Measurements from ENCODE around the gene FBXW11.
"Not testable (repeated sequence)": the region's sequence is repeated elsewhere in the genome, so short reads cannot be mapped to it uniquely, and the experiment has no call there.

Gene FBXW11

DNA sequence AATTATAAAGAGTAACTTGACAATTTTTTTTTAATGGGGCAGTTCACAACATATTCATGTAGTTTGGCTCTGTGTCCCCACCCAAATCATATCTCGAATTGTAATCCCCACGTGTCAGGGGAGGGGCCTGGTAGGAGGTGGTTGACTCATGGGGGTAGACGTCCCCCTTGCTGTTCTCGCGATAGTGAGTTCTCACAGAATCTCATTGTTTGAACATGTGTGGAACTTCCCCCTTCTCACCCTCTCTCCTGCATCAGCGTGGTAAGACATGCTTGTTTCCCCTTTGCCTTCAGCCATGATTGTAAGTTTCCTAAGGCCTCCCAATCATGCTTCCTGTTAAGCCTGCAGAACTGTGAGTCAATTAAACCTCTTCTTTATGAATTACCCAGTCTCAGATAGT is 40.7 kb downstream of the FBXW11 start:
- DNase-seq = no peak
- intact Hi-C loops (cut with DNase I) = no loop called here

DNA sequence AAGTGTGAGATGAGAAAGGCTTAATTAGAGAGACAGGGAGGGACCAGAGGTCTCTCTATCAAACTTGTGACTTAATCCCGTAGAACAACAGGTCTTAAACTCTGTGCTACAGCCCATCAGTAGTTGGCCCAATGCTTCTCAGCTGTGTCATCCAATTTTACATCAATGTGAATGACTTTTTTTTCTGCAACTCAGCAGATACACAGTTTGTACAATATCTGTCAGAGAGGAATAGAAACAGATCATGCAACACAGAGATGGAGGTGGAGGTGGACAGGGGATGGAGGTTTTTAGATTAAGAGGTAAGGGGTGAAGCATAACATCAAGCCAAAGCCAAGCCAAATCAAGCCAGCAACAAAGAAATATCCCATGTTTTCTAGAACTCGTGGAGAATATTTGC is 43.0 kb downstream of the FBXW11 start:
- no peak for DNase-seq
- intact Hi-C loops (cut with DNase I) = no loop called here

DNA sequence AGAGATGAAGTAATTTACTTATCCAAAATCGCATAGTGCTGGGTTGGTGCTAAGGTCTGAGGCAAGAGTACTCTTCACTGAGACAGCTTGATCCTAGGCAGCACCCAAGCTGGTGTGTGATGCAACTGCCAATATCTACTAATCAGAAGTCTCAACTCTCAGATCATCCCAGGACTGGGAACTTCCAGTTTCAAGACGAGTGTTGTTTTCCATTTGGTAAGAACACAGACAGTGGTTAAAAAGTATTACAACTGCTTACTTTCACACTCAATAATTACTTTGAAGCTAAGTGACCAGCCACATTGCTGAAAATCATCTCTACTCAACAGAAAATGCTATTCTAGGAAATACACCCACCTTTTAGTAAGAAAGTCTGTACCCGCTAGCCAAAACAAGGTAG is 45.3 kb downstream of the FBXW11 start:
- intact Hi-C loops (cut with DNase I) = no loop called here
- DNase-seq = peak in 1 of 42 donors; percentile 21

DNA sequence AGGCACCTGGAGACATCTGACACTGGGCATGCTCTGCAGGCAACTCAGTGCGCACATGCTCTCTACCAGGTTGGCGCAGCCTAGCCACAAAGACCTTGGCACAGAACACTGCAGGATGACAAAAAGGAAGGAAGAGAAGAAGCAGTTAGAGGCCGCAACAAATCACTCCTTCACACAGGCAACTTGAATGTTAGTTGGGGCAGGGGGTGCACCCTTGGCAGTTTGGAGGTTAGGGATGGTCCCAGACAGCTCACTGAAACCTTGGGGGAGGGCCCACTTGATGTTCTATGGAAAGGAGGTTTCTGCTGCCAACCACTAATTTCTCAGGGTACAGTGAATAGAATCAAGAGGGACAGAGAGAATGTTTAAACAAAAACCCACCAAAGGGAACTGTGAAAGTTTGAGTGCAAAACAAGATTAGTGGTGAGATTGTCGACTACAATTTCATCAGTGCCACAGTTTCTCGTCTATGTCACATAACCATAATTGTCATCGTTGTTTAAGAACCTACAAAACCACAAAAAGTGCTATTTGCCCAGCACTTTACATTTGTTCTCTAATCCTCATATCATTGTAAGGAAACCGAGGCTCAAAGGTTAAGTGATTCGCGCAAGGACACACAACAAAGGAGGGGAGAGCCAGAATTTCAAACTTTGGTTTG is 48.7 kb downstream of the FBXW11 start:
- intact Hi-C loops (cut with DNase I) = no loop called here
- no peak for DNase-seq

DNA sequence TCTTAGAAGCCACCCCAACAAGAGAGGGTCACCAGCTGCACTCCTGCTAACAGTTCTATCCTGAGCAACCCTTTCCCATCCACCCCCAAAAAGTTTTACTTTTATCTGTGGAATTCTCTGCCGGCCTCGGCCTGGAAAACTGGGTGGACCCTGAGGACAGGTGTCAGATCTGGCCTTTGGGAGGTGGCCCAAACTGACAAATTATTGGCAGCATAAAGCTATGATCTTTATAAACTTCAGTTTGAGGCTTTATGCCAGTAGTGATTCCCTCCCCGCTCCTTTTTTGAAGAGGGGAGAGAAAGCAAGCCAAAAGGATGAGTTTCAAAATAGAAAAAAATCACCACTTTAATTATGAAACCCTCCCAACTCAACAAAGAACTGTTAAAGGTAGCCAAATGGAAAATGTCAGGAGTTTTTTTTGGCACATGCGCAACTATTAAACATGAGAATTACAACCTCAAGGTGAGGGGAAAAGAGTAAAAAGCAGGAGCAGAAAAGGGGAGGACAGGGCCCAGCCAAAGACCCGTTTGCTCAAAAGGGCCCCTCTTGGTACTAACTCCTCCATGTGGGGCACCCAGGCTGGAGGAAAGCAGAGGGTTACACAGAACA is 49.4 kb downstream of the FBXW11 start:
- DNase-seq = no peak
- intact Hi-C loops (cut with DNase I) = no loop called here

DNA sequence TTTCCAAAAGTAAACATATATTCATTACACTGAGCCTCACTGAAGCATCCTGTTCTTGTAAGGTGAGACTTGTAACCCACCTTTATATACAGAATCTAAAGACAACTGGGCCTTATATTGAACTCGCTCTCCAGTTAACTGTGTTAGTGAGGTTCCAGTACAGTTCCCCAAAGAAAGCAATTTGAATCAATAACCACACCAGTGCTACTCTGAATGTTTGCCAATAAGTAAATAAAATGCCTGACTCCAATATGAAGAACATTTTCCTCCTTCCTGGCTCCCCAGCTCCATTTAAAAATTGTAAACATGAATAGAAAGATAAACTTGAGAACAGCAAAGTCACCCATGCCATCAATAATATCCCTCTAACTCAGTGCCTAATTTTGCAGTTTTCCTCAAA is 50.1 kb downstream of the FBXW11 start:
- intact Hi-C loops (cut with DNase I) = no loop called here
- no peak for DNase-seq

DNA sequence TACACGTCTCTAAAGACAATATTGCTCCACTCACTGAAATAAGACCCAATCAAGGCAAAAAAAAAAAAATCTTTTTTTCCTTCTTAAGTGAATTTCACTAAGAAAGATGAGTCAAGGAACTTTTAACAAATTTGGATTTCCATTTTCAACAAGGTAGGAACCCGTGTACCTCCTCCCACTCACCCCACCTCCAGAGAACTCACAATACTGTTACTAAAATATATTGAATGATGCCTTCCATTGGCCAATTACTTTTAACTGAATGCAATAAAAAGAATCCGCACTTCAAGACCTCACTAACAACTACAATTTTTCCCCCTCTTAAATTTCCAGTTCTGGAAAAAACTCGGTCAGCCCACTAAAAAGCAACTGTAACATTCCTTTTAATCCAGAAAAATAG is 50.7 kb downstream of the FBXW11 start:
- intact Hi-C loops (cut with DNase I) = no loop called here
- DNase-seq = peak in 25 of 42 donors; percentile 11 to 75 (median 39)

DNA sequence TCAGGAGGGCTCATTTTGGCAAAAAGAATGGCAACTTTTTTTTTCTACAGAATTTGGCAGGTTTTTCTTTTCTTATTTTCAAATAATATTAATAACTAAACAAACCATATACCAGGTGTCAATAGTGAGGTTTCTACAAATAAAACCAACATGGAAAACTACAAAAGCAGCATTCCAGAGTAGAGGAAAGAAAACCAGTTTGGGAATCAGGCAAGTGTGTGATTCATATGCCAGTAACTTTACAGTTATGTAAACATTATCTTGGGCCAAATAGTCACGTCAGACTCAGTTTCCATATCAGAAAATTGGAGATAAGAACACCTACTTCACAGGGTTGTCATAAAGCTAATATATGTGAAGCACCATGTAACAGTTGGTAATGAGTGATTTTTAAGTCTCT is 51.7 kb downstream of the FBXW11 start:
- intact Hi-C loops (cut with DNase I) = no loop called here
- no peak for DNase-seq

DNA sequence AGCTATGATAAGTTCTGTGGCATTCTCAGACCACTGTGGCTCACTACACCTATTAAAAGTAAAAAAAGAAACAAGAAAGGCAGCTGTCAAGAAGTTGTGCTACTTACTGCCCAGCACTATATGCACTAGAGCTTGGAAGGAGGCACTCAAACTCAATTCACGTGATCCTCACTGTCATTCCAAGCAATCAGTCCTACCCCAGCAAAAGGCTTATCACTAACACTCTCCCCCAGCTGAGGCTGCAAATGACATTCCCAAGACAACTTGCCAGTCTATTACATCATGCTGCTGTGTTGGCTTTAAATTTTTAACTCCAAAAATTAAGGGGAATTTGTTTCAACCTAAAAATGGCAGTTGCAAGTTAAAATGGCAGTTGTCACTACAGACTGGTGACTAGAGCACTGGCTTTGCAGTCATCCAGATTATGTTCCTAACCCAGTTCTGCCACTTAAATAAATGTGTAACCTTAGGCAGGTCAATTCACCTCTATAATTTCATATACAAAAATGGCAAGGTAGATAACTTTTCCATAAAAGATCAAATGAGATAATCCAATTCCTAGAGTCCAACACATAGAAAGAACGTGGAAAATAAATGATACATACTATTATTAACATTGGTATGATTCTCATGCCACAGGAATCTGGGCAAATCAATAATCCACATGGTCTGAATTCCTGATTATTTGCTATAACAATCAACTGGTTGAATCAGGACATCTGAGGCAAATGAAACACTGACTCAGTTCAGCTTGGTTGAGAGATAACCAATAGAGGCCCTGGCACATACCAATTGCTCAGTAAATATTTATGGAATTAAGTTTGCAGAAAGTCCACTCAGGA is 52.4 kb downstream of the FBXW11 start:
- no peak for DNase-seq
- intact Hi-C loops (cut with DNase I) = no loop called here

DNA sequence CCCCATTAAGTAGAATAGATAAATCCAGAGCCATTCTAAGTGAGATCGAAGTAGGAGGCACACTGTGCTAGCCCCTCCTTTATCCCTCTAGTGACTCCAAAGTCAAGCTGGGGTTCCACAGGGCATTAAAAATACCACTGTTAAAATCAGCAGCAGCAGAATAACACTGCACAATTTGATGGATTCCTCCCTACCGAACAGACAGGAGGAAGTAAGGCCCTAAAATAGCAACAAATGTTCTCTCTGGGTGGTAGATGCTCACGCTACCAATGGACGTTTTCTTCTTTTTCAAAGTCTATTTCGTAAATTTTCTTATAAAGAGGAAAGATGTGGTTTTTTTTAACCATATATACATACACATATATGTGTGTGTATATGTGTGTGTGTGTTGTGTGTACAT is 54.4 kb downstream of the FBXW11 start:
- intact Hi-C loops (cut with DNase I) = no loop called here
- no peak for DNase-seq

DNA sequence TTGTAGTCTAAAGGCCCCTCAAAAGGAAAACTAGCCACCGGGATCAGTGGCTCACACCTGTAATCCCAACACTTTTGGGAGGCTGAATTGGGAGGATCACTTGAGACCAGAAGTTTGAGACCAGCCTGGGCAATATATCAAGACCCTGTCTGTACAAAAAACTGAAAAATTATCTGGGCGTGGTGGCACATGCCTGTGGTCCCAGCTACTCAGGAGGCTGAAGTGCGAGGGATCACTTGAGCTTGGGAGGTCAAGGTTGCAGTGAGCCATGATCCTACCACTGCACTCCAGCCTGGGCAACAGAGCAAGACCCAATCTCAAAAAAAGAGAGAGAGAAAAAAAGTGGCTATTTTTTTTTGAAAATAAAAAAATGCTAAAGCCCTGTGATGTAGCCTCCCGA is 55.2 kb downstream of the FBXW11 start:
- DNase-seq = no peak
- intact Hi-C loops (cut with DNase I) = no loop called here

DNA sequence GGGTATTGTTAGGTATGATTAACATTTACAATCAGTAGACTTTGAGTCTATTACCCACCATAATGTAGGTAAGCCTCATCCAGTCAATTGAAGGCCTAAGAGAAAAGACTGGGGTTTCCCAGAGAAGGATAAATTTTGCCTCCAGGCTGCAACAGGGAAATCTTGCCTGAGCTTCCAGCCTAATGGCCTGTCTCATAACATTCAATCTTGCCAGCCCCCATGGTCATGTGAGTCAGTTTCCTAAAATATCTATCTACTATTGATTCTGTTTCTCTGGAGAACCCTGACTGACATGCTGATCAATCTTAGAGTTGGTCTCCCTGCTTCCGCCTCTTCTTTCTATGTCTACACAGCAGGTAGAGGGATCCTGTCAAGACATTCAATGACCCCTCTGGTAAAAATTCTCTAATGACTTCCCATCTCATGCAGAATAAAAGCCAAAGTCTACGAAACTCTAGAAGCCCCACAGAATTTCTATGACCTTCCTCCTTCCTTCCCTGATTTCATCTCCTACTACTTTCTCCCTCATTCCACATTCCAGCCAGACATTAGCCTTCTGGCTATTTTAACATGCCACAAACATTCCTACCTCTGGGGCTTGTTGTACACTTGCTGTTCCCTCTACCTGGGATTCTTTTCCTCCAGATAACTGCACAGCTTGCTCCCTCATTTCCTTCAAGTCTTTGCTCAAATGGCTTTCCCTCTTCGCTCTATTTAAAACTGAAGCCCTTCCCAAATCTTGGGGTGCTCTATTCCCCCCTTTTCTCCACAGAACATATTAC is 60.2 kb downstream of the FBXW11 start:
- intact Hi-C loops (cut with DNase I) = no loop called here
- DNase-seq = no peak

DNA sequence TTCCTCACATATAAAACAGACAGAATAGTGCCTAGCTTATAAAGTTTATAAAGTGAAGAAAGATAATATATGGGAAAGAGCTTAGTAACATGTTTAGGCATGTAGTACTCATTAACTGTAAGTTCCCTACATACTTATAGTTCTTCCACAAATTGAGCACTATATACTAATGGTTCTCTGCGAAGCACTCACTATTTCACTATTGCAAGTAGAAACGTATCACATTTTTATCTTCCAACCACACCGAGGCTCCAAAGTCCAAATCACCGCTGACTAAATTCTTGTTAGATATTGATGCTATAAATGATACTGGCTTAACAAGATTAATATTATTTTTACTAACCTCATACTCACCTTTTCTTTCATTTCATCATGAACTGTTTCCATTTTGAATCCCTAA is 61.0 kb downstream of the FBXW11 start:
- DNase-seq = no peak

DNA sequence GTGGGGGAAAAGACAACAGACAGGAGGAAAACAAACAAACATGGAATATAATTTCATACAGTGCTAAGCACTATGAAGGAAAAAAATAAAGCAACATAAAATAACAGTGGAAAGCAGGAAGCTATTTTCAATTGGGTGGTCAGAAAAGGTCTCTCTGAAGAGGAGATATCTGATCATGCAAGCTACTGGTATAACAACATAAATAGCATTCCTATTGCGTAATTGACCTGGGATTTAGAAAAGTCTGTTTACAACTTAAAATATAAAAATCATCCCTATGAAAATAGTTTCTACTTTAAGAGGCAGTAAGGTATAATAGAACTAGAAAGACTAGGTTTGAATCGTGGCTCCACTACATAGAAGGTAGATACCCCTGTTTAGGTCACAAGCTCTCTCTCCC is 61.4 kb downstream of the FBXW11 start:
- DNase-seq = no peak
- intact Hi-C loops (cut with DNase I) = no loop called here

More for the DNA sequence above, 61.0 kb downstream of the FBXW11 start:
- intact Hi-C loops (cut with DNase I) = no loop called here

DNA sequence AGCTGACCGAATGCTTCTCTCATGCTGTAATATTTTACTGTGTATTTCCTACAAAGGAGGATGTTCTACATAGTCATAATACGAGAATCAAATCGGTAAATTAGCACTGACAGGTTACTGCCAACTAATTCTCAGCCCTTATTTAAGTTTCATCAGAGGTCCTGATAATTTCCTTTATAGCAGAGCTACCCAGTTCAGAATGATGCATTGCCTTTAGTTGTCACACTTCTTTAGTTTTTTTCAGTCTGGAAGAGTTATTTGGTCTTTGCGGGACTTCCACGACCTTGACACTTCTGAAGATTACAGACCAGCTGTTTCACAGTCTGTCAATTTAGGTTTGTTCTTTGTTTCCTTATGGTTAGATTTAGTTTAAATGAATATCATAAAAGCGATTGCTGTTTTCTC is 64.3 kb downstream of the FBXW11 start:
- DNase-seq; intact Hi-C loops (cut with DNase I): not testable (repeated sequence)

DNA sequence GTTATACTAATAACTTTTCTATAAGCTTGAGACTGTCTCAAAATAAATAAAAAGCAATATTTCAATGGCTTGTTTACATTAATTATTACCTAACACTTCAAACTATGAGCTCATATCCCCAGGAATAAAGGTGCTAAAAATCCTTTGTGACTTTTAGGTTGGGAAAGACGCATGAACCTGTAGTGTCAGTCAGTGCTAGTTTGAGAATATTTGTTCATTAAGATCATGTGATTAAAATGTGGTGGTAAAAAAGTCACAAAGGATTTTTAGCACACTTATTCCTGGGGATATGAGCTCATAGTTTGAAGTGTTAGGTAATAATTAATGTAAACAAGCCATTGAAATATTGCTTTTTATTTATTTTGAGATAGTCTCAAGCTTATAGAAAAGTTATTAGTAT is 64.8 kb downstream of the FBXW11 start:
- DNase-seq; intact Hi-C loops (cut with DNase I): not testable (repeated sequence)

DNA sequence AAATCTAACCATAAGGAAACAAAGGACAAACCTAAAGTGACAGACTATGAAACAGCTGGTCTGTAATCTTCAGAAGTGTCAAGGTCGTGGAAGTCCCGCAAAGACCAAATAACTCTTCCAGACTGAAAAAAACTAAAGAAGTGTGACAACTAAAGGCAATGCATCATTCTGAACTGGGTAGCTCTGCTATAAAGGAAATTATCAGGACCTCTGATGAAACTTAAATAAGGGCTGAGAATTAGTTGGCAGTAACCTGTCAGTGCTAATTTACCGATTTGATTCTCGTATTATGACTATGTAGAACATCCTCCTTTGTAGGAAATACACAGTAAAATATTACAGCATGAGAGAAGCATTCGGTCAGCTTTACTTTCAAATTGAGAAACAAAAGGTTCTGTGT is 65.2 kb downstream of the FBXW11 start:
- DNase-seq; intact Hi-C loops (cut with DNase I): not testable (repeated sequence)

DNA sequence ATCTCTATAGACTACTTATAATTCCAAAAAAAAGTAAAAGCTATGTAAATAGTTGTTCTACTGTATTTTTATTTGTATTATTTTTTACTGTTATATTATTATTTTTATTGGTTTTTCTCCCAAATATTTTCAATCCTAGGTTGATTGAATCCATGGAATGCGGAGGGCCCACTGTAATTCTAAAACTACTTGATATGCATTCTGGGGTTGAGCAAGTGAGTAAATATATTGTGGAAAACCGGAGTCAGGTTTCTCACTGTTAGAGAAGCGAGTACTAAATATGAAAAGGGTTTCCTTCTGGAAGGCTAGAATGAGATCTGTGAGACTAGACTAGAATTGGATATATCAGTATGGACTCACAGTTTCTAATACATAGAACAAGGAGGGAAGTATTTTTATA is 66.5 kb downstream of the FBXW11 start:
- intact Hi-C loops (cut with DNase I) = no loop called here
- DNase-seq = no peak

DNA sequence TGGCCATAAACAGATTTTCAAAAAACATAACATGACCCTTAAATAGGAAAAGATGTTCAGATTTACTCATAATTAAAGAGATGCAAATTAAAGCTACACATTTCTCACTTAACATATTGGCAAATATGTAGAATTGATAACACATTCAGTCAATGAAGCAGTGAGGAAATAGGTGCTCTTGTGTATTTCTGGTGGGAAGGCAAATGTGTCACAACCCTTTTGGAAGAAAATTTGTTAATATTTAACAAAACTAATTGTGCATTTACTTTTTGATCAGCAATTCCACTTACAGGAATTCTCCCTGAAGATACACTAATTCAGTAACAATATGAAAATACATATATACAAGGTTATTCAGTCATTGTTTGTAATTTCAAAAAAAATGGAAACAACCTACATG is 68.1 kb downstream of the FBXW11 start:
- no peak for DNase-seq
- intact Hi-C loops (cut with DNase I) = no loop called here

DNA sequence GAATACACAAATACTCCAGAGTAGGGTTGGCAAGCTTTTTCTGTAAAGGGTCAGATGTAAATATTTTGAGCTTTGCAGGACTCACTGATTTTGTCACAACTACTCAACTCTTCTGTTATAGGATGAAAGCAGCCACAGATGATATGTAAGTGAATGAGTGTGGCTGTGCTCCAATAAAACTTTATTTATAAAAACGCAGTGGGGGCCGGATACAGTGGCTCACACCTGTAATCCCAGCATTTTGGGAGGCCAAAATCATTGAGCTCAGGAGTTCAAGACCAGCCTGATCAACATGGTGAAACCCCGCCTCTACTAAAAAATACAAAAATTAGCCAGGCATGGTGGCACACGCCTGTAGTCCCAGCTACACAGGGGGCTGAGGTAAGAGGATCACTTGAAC is 69.1 kb downstream of the FBXW11 start:
- intact Hi-C loops (cut with DNase I) = no loop called here
- DNase-seq = no peak

Measured in head of caudate nucleus (tissue), 42 donors.